Glomerular visceral epithelial cell (primary cell): Measurements from ENCODE around the gene NT5C.
A peak's percentile ranks its signal among the peaks of the same experiment; 100 is the strongest.
"Not testable (repeated sequence)": the region's sequence is repeated elsewhere in the genome, so short reads cannot be mapped to it uniquely, and the experiment has no call there.

ENCODE experiments used
- DNase-seq: peaks from one replicate; pipeline ENCODE4 v3.0.0-alpha.2; 2016; ENCODE audit errors: extremely low spot score

NT5C gene

DNA sequence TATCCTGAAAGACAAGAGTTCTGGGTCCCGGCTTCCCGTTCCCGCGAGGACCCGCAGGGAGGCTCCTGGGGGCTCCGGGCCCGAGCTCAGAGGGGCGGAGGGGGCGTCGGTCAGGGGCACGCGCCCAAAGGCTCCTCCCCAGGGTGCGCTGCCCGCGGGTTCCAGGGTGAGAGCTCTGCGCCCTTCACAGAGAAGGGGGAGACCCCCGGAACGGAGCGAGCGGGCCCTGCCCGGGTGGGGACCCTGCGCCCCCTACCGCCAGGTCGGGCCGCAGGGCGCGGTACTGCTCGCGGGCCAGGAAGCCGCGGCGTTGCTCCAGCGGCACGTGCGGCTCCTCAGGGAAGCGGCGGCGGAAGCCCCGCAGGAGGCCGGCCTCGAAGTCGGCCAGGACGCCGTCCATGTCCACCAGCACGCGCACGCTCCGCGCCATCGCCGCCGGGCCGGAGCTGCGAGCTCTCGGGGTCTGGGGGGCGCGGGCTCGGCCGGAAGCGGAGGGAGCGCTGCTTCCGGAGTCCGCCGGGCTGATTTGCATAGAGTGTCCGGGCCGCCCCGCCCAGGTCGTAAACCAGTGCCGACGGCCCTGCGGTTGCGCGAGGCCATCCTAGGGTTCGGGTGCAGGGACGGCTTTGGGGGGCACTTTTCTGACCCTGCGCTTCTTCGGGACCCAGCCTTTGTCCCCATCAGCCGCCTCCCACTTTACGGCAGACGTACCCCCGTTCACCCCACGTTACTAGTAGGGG is at the start of gene NT5C:
TSS of gene NT5C (minus strand) at position 465 of the 740 bp plus-strand sequence. CDS start at position 430, 35 bp downstream.
- DNase-seq: peak; percentile 87

DNA sequence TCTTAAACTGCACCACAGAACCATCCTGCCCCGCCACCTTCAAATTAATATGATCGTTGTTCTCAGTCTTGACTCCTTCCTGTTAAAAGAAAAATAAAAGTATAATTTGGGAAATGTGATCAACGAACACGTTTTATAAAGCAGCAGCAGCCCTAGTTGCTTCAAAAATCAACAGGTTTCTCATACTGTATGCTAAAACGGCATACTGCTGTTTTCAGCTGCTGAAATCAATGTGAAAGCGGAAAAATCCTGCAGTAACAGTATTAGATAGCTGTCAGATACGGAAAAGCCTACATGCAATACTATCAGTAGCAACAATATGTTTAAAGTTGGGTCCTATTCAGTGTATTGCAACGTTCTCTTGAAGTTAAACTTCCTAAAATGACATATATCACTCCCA is 49.6 kb upstream of the NT5C start:
- DNase-seq: no peak

DNA sequence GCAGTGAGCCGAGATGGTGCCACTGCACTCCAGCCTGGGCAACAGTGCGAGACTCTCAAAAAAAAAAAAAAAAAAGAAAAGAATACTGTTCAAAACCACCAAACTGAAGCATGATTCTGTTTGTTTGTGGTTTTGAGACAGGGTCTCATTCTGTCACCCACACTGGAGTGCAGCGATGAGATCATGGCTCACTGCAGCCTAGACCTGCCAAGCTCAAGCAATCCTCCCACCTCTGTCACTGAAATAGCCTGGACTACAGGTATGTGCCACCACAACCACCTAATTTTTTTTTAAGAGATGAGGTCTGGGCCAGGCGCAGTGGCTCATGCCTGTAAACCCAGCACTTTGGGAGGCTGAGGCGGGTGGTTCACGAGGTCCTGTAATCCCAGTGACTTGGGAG is 46.9 kb upstream of the NT5C start:
- DNase-seq: peak; percentile 25

DNA sequence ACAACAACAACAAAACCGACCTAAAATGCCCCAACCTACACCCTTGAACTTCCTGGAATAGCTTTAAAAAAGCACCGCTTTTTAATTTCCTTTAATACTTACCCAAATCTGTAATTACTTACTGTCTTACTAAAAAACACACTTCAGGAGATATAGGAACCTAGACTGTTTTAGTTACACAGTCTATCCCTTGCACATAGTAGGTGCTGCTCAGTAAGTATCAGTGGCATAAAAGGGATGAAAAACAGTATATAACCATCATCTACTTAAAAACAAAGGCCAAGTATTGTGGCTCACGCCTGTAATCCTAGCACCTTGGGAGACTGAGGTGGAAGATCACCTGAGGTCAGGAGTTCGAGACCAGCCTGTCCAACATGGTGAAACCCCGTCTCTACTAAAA is 45.1 kb upstream of the NT5C start:
- DNase-seq: no peak

DNA sequence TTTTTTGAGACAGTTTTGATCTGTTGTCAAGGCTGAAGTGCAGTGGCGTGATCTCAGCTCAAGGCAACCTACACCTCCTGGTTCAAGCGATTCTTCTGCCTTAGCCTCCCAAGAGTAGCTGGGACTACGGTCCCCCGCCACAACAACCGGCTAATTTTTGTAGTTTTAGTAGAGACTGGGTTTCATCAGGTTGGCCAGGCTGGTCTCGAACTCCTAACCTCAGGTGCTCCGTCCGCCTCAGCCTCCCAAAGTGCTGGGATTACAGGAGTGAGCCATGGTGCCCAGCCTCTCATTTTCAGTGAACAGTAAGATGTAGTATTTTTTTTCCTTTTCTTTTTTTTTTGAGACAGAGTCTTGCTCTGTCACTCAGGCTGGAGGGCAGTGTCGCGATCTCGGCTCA is 43.5 kb upstream of the NT5C start:
- no peak for DNase-seq

DNA sequence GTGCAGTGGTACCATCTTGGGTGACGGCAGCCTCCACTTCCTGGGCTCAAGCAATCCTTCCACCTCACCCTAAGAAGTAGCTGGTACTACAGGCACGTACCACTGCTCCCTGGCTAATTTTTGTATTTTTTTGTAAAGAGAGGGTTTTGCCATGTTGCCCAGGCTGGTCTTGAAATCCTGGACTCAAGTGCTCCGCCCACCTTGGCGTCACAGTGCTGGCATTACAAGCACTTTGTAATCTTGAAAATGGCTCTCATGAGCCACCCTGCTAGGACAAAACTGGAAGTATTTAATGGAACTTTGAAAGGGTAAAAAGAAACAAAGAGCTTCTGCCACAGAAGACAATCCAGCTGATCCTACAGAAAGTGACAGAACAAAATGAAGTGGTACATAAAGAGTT is 42.0 kb upstream of the NT5C start:
- no peak for DNase-seq

DNA sequence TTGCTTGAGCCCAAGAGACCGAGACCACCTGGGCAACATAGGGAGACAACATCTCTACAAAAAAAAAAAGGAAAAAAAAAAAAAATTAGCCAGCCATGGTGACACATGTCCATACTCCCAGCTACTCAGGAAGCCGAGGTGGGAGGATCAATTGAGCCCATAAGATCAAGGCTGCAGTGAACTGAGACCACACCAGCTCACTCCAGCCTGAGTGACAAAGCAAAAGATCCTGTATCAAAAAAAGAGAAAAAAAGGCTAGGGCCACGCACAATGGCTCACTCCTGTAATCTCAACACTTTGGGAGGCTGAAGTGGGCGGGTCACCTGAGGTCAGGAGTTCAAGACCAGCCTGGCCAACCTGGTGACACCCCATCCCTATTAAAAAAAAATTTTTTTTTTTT is 37.5 kb upstream of the NT5C start:
- DNase-seq: no peak

DNA sequence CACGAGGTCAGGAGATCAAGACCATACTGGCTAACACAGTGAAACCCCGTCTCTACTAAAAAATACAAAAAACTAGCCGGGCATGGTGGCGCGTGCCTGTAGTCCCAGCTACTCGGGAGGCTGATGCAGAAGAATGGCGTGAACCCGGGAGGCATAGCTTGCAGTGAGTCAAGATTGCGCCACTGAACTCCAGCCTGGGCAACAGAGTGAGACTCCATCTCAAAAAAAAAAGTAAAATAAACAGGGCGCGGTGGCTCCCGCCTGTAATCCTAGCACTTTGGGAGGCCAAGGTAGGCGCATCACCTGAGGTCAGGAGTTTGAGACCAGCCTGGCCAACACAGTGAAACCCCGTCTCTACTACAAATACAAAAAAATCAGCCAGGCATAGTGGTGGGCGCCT is 33.1 kb upstream of the NT5C start:
- DNase-seq: not testable (repeated sequence)

DNA sequence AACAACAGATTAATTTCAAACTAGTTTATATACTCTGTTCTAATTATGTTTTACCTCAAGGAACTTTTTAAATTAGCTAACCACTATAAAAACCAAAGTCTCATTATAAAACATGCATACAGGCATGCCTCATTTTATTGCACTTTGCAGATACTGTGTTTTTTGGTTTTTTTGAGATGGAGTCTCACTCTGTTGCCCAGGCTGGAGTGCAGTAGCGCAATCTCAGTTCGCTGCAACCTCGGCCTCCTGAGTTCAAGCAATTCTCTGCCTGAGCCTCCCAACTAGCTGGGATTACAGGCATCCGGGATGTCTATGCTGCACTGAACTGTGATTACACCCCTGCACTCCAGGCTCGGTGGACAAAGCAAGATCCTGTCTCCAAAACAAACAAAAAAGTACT is 31.5 kb upstream of the NT5C start:
- DNase-seq: no peak

DNA sequence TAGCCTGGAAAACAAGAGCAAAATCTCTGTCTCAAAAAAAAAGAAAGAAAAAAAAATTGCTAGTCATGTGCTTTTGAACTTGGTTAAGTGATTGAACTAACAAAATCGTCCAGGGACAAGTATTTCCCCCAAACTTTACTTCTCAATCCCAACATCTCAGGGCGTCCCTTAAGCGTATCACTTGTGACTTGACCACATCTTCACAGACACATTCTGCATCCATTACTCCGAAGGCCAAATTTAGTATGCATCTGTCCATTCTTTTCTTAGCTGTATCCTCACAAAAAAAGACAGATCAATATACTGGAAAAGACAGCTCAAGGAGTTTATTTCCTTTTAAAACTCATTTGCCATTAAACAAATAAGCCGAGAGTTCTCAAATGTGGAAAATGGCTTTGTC is 28.7 kb upstream of the NT5C start:
- no peak for DNase-seq

DNA sequence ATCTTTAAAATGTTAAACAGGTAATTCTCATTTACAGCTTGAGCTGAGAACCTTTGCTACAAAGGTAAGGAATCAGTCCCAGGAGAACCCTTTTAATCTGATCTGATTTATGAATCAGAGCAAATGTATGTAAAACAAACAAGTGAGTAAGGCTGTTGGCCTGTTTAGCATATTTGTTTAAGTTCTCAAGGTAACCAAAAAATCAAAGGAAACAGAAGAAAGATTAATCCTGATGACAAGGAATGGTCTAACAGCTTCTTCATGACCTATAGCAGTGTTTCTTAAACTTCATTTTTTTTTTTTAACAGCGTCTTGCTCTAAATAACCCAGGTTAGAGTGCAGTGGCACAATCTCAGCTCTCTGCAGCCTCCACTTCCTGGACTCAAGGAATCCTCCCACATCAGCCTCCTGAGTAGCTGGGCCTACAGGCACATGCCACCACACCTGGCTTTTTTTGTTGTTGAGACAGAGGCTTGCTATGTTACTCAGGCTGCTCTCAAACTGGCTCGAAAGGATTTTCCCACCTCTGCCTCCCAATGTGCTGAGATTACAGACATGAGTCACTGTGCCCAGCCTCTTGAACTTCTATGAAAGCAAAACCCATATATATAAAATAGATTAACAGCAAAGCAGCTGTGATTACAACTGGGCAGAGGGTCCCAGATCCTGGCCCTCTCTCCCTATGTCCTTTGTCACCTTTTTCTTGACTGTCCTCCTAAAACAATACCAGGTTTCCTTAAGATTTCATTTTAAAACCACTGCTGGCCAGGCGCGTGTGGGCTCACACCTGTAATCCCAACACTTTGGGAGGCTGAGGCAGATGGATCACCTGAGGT is 27.9 kb upstream of the NT5C start:
- DNase-seq: peak; percentile 54

DNA sequence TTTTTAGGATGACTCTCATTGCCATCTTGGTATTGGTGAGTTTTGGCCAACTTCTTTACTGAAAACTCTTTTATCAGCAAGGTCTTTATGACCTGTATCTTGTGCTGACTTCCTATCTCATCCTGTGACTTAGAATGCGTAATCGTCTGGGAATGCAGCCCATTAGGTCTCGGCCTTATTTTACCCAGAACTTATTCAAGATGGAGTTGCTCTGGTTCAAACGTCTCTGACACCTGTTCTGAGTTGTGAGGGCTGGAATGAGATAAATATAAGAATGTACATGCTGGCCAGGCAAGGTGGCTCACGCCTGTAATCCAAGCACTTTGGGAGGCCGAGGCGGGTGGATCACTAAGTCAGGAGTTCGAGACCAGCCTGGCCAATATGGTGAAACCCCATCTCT is 26.9 kb upstream of the NT5C start:
- DNase-seq: not testable (repeated sequence)

DNA sequence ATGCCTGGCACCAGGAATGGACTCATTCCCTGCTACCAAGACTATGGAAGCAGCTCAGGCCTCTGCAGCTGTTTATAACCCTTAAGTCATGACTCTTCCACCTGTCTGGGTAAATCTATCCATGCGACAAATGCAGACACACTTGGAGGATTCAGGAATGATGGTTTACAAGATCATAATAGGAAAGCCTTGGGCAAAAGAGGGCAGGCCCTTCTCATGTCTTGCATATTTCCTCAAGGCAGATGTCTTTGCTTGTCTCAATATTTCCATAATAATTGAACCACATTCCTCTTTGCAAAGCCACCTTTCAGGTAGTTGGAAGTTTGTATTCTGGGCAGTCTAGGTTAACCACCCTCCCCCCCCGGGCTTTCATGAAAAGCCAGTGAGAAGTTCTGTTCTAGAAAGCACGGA is 23.7 kb upstream of the NT5C start:
- DNase-seq: peak; percentile 68

DNA sequence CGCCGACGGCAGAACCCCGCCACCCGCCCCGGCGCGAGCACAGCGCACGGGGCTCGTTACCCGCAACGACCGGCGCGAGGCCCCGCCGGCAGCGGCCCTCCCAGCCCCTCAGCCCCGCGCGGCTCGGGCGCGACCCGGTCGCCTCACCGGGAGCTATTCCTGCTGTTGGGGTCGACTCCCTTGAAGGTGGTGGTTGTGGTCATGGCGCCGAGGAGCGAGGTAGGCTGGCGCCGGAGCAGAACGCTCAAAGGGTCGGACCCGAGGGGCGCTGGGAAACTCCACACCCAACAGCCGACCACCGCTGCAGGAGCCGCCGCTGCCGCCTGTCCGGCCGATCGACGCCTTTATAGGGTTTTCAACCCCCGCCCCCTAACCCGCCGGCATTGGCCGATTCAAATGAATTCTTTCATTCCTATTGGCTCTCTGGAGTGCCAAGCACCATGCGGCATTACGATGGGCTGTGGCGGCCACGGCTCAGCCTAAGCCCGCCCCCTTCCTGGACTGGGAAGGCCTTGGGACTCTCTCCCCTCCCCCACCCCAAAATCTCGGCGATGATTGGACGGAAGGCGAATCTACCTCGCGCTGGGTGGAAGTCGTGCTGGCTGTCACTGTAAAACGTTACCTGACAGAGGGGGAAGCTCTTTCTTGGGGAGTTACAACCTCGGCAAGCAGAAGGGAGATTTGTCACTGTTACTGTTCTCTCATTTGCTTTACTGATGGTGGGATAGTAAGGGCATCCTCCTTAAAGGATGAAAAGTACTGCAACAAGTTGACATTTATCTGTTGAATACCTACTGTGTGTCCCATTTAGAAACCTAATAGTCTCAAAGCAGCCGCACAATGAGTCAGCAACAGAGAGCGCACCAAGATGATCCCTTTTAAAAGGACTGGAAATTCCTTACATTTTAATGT is 22.9 kb upstream of the NT5C start, which contains the start of gene JPT1:
TSS of gene JPT1 (minus strand) at position 318 of the 912 bp plus-strand sequence. CDS start at position 203, 115 bp downstream.
- peak; percentile 99 for DNase-seq

DNA sequence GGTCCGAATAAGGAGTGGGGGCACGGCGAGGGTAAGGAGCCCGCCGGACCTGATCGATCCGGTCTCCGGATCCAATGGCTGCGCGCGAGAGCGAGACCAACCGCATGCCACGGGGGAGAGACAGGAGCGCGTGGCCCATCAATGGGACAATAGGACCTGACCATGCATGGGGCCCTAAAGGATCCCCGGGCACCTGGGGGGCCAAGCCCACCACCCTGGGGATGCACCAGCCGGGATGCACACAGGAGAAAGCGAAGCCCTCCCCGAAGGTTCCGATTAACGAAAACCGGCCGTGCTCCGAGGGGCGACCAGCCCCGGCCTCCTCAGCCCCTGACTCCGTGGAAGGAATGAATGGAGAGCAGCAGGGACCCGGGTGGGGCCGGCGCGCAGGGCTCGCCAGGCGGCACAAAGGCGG is 22.2 kb upstream of the NT5C start:
- DNase-seq: peak; percentile 31

DNA sequence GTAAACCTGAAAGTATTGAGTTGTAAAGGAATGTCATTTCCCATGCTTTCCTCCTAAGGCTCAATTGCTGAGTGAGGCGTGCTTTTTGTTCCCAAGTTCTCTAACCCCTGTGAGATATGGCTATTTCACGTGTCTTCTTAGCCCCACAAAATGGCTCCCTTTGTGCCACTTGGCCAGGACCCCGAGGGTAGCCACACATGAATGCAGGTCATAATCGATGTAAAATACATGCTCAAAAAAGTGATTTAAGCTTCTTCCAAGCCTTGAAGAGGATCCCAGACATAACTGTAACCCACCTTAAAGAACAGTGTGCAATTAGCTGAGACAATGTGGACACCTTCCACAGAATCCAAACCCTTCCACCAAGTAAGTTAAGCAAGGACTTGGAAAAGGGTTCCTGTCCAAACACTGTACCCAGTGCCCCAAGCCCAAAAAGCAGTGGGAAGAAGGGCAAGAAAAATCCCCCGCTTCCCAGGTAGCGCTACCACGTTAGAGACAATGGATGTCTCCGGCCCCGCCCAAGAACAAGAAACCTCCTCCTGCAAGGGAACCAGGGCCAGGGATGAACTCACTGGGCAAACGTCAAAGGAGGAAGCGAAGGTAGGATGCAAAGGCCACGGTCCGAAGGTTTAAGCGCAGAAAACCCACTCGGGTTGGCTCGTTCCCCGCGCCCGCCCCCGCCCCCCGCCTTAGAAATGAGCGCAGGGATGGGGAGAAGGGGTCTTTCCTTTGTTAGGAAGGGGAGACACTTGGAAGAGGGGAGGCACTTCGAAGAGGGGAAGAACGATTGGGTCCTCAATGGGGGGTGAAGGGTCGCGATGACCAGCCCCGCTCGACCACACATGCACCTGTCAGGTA is 21.6 kb upstream of the NT5C start:
- peak; percentile 67 for DNase-seq

DNA sequence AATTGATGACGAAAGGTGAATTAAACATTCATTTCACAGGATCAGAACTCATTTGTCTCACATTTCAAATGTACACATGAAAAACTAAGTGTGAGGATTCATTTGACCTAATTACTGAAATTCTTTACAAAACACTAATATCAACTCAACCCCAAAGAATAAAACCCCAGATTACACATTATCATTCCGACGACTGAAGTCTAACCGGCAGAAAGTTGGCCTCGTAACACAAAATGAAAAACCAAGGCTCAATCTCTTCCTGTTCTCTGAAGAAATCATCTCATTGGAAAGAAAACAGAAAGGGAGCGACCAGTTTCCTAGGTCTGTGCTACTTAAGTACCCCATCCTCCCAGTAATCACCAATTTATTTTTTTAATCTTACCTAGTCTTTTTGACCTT is 21.0 kb upstream of the NT5C start:
- no peak for DNase-seq

DNA sequence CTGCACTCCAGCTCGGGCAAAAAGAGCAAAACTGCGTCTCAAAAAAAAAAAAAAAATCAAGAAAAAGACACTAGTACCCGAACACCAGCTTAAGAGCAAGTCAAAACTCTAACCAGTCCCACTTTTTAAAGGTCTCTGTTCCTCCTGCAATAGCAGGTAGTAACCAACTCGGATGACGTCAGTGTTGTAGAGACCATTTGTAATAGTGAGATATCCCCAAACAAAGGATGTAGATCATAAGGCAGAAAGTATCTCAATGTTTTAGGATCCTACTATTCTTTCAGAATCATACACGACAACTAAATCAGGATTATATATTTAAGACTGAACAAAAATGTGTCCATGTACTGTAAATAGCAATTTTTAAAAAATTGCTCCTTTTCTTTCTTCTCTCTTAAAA is 20.4 kb upstream of the NT5C start:
- DNase-seq: no peak

DNA sequence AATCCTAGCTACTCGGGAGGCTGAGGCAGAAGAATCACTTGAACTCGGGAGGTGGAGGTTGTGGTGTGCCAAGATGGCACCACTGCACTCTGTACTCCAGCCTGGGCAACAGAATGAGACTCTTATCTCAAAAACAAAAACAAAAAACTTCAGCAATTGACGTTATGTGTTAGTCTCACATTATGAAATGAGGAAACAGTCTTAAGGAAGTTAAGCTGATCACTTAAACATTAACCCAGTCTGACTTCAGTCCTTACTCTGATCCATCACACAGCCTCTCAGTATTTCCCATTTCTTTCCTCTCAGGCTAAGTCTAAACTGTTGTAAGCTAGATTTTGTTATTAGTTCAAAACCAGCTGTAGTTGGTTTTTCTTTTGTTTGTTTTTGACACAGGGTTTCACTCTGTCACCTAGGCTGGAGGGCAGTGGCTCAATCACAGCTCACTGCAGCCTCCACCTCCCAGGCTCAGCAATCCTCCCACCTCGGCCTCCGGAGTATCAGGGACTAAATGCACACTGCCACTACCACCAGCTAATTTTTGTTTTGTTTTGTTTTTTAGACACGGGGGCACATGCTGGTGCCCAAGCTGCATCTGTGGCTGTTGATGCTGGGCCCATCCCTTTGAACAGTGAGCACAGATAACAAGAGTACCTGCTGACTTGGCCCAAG is 16.5 kb upstream of the NT5C start:
- no peak for DNase-seq

DNA sequence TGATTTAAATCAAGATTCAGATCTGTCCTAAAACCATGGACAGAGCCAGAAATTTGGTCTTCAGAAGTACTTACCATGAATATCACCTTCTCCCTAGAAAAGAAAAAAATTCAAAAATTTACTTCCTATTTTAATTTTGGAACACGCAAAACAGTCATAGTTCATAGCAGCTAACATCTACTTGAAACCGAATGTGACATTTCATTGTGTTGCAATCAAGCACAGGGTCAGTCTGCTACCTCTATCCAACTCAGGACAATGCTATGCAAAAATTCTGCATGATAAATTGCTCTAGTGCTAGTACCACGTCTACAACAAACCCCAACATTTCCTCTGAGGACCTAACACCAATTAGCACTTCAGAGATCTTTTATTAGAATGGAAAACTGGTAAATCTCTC is 15.1 kb upstream of the NT5C start:
- no peak for DNase-seq
